PC-9 (cell line): Measurements from ENCODE around the gene KIF26B. TPM values are rescaled to one million over a fixed set of nuclear protein-coding genes. Genes with fewer than 3 reads are reported as not detected.

Experiments
- BruUV-seq: library from RNA; stranded (reverse); fragments of 400-500 nt; replicated peaks from 2 replicates; lab custom pipeline; 2021; lab: Mats Ljungman, UMichigan
- CTCF ChIA-PET: fragments of 300-600 bp; sonication (Branson Sonifier 250); formaldehyde crosslinking; loops from one replicate; lab custom pipeline; 2022; ENCODE audit warnings: antibody characterized with exemption; lab: Charles Lee
- POLR2A ChIA-PET: fragments of 300-600 bp; sonication (Branson Sonifier 250); formaldehyde crosslinking; loops from one replicate; lab custom pipeline; 2022; ENCODE audit warnings: antibody characterized with exemption; ENCODE audit not compliant: unreplicated experiment; lab: Charles Lee
- DNase-seq, 2 experiments: peaks; one replicate each; pipeline versions ENCODE4 v3.0.0 to v3.0.0-alpha.2; 2015 to 2022; ENCODE audit warnings: mixed read lengths in 1 of 2
- H2AFZ ChIP-seq: fragments of 200-600 bp; sonication (generic); 2 replicates; pipeline ENCODE4 v1.8.1; 2017; ENCODE audit warnings: antibody characterized with exemption
- H3F3A ChIP-seq: fragments of 200-600 bp; sonication (generic); 2 replicates; pipeline ENCODE4 v1.8.1; 2017; ENCODE audit warnings: antibody characterized with exemption, mild to moderate bottlenecking, low read depth; ENCODE audit not compliant: insufficient read depth
- H3K27ac ChIP-seq: fragments of 200-600 bp; sonication (generic); 2 replicates; pipeline ENCODE4 v1.6.1; 2016; ENCODE audit warnings: mixed run types
- H3K27me3 ChIP-seq: fragments of 200-600 bp; sonication (generic); 2 replicates; pipeline ENCODE4 v1.6.1; 2016; ENCODE audit warnings: low read depth, mixed run types; ENCODE audit not compliant: insufficient read depth
- H3K36me3 ChIP-seq: fragments of 200-600 bp; sonication (generic); 2 replicates; pipeline ENCODE4 v1.6.1; 2016; ENCODE audit warnings: low read depth, mixed run types
- H3K4me1 ChIP-seq: fragments of 200-600 bp; sonication (generic); replicated peaks from 2 replicates; pipeline ENCODE4 v1.6.1; 2016; ENCODE audit warnings: mixed run types; ENCODE audit not compliant: insufficient read depth
- H3K4me2 ChIP-seq: fragments of 200-600 bp; sonication (generic); 2 replicates; pipeline ENCODE4 v1.6.1; 2017; ENCODE audit warnings: mixed run types
- H3K4me3 ChIP-seq: fragments of 200-600 bp; sonication (generic); 2 replicates; pipeline ENCODE4 v1.6.1; 2016; ENCODE audit warnings: mixed run types
- H3K79me2 ChIP-seq: fragments of 200-600 bp; sonication (generic); 2 replicates; pipeline ENCODE4 v1.6.1; 2017; ENCODE audit warnings: low read depth, mixed run types
- H3K9me2 ChIP-seq: fragments of 200-600 bp; sonication (generic); 2 replicates; pipeline ENCODE4 v1.8.1; 2017; ENCODE audit warnings: mild to moderate bottlenecking; ENCODE audit not compliant: insufficient read depth
- H3K9me3 ChIP-seq: fragments of 200-600 bp; sonication (generic); 2 replicates; pipeline ENCODE4 v1.8.1; 2016; ENCODE audit warnings: low read depth; ENCODE audit not compliant: insufficient read depth
- H4K20me1 ChIP-seq: fragments of 200-600 bp; sonication (generic); 2 replicates; pipeline ENCODE4 v1.8.1; 2017; ENCODE audit not compliant: insufficient read depth
- CTCF ChIP-seq: fragments of 200-600 bp; sonication (generic); conservative IDR thresholded peaks from 2 replicates; pipeline ENCODE4 v1.6.1; 2017; ENCODE audit warnings: mixed run types, antibody characterized with exemption, mild to moderate bottlenecking, moderate library complexity
- EZH2 ChIP-seq: fragments of 200-600 bp; sonication (generic); IDR thresholded peaks from 2 replicates; pipeline ENCODE4 v1.8.0; 2017; ENCODE audit warnings: antibody characterized with exemption, low read depth
- intact Hi-C: fragments of 100-400 bp; cut with micrococcal nuclease; formaldehyde crosslinking; loops from one replicate; pipeline ENCODE4 v1.10.0; 2022; ENCODE audit not compliant: unreplicated experiment
- total RNA-seq: library from RNA; stranded (reverse); gene quantifications from 2 replicates; pipeline ENCODE4 v1.2.3, GENCODE V29; 2021

KIF26B gene
- total RNA-seq, 1 experiment from 2014 or later = 0.11 TPM

DNA sequence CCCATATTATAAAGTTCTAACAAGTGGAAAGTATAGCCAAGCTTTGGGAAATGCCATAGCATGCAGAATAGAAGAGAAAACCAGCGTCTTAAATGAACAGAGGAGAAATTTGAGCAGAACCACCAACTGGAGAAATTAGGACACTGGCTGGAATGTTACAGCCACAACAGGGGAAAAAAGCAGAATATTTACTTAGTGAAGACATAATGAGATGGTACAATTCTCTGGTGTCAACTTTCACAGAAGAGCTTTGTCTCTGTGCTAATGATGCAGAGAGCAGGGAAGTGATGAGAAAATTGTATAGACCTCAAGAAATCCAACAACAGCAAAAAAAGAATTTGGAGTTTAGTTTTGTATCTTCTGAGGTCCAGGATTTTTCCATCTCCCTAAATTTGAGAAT lies 249.7 kb downstream of the KIF26B start:
- H3F3A ChIP-seq = no peaks in the 10 kb centered on the region
- no TSS peak for BruUV-seq
- POLR2A ChIA-PET = no interaction called here
- intact Hi-C loops = no loop called here
- CTCF ChIA-PET = no interaction called here
- H3K4me3 ChIP-seq = no peak overlapping the region
- no peak for TF ChIP-seq EZH2
- no peak for TF ChIP-seq CTCF
- no peaks in the 10 kb centered on the region for H3K4me1 ChIP-seq
- H3K9me3 ChIP-seq = no peaks in the 10 kb centered on the region
- no peaks in the 10 kb centered on the region for H3K36me3 ChIP-seq
- H2AFZ ChIP-seq = no peak overlapping the region
- no peaks in the 10 kb centered on the region for H3K9me2 ChIP-seq
- H3K79me2 ChIP-seq = no peaks in the 10 kb centered on the region
- no peak overlapping the region for H3K4me2 ChIP-seq
- H3K27ac ChIP-seq = no peak overlapping the region
- peaks cover 82% of the 10 kb centered on the region for H3K27me3 ChIP-seq
- H4K20me1 ChIP-seq = no peaks in the 10 kb centered on the region
- DNase-seq = no peak

- CTCF ChIA-PET = no interaction called here
- H3K27ac ChIP-seq = no peak overlapping the region
- no peak for DNase-seq
- no peak overlapping the region for H3K4me3 ChIP-seq
- H3K79me2 ChIP-seq = no peaks in the 10 kb centered on the region
- POLR2A ChIA-PET = no interaction called here
- H3K36me3 ChIP-seq = no peaks in the 10 kb centered on the region
- no peaks in the 10 kb centered on the region for H3K9me2 ChIP-seq
- no peaks in the 10 kb centered on the region for H4K20me1 ChIP-seq
- H2AFZ ChIP-seq = no peak overlapping the region
- peaks cover 82% of the 10 kb centered on the region for H3K27me3 ChIP-seq
- TF ChIP-seq EZH2 (no peak), CTCF (no peak)
- H3K9me3 ChIP-seq = no peaks in the 10 kb centered on the region
- intact Hi-C loops = no loop called here
- no peaks in the 10 kb centered on the region for H3K4me1 ChIP-seq
- no peak overlapping the region for H3K4me2 ChIP-seq
- H3F3A ChIP-seq = no peaks in the 10 kb centered on the region
- no TSS peak for BruUV-seq
These were observed 250.2 kb downstream of the KIF26B start for GRCh38 chr1:245404952-245405351.

DNA sequence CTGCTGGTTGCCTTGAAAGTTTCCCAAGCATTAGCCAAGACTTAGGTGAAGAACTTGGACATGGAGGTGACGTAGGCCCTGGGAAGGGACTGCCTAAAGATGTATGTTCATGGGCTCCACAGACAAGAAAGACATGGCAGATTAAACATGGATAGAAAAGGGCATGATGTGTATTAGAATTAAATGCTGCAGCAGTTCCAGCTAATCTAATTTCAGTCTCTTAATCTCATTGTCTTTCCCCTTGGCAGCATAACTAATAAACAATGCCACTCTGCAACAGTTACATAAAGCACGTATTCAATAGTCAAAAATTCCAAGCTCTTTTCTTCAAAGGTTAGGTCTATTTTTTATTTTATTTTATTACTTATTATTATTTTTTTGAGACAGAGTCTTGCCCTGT lies 251.6 kb downstream of the KIF26B start:
- no peak for DNase-seq
- ChIA-PET CTCF (no interaction called here), POLR2A (no interaction called here)
- Histone ChIP-seq H3K36me3 (no peaks in the 10 kb centered on the region), H3K9me2 (no peaks in the 10 kb centered on the region), H3K9me3 (no peaks in the 10 kb centered on the region), H3K79me2 (no peaks in the 10 kb centered on the region), H3F3A (no peaks in the 10 kb centered on the region), H3K4me1 (no peaks in the 10 kb centered on the region), H3K27ac (no peak overlapping the region), H3K4me3 (no peak overlapping the region), H3K4me2 (no peak overlapping the region), H2AFZ (no peak overlapping the region), H3K27me3 (peaks cover 74% of the 10 kb centered on the region), H4K20me1 (no peaks in the 10 kb centered on the region)
- TF ChIP-seq CTCF (no peak), EZH2 (no peak)
- intact Hi-C loops = no loop called here
- no TSS peak for BruUV-seq
